Upper lobe of left lung (tissue), 6 donors: Measurements from ENCODE around the gene SGMS1. TPM values are rescaled to one million over a fixed set of nuclear protein-coding genes. Genes with fewer than 3 reads are reported as not detected.

Source experiments
- ATAC-seq, 2 donors: fragments of 200-7000 bp; cut with Tn5 transposase; one replicate each; pipeline ENCODE4 v1.9.1; 2022; ENCODE audit warnings: mild to moderate bottlenecking in 2 of 2, moderate library complexity in 2 of 2; ENCODE audit not compliant: low FRiP score in 2 of 2
- DNase-seq, 2 donors: peaks; one replicate each; pipeline ENCODE4 v3.0.0-alpha.2; 2019 to 2020
- H3K27ac ChIP-seq, 4 donors: fragments of 200-600 bp; sonication (generic); one replicate each; pipeline ENCODE4 v1.5.1; 2016 to 2019
- H3K27me3 ChIP-seq, 4 donors: fragments of 200-600 bp; sonication (generic); one replicate each; pipeline ENCODE4 v1.5.1; 2017 to 2019
- H3K36me3 ChIP-seq, 4 donors: fragments of 200-600 bp; sonication (generic); one replicate each; pipeline ENCODE4 v1.5.1; 2016 to 2019
- H3K4me1 ChIP-seq, 4 donors: fragments of 200-600 bp; sonication (generic); one replicate each; pipeline ENCODE4 v1.5.1; 2018 to 2019
- H3K4me3 ChIP-seq, 4 donors: fragments of 200-600 bp; sonication (generic); one replicate each; pipeline ENCODE4 v1.5.1; 2017 to 2019; ENCODE audit warnings: mild to moderate bottlenecking in 2 of 4, moderate library complexity in 1 of 4
- H3K9me3 ChIP-seq, 4 donors: fragments of 200-600 bp; sonication (generic); one replicate each; pipeline ENCODE4 v1.5.1; 2018 to 2019
- CTCF ChIP-seq, 6 experiments: fragments of 450-650 bp in 4 of 6; fragments of 200-600 bp in 2 of 6; sonication (generic) in 2 of 6; IDR thresholded peaks; one replicate each; pipeline ENCODE4 v1.5.1; 2016 to 2019; ENCODE audit warnings: antibody characterized with exemption in 6 of 6
- EP300 ChIP-seq, 4 donors: sonication (generic); formaldehyde crosslinking; IDR thresholded peaks; one replicate each; pipeline ENCODE4 v1.5.1; 2017; ENCODE audit warnings: antibody characterized with exemption in 4 of 4, control low read depth in 2 of 4
- POLR2A ChIP-seq, 4 donors: fragments of 450-650 bp; IDR thresholded peaks; one replicate each; pipeline ENCODE4 v1.5.1; 2016 to 2017; ENCODE audit warnings: antibody characterized with exemption in 4 of 4, mild to moderate bottlenecking in 2 of 4
- POLR2AphosphoS5 ChIP-seq, 2 donors: sonication (generic); formaldehyde crosslinking; IDR thresholded peaks; one replicate each; pipeline ENCODE4 v1.5.1; 2017; ENCODE audit warnings: antibody characterized with exemption in 2 of 2
- WGBS, 2 donors: methylation state at CpG; one replicate each; pipeline ENCODE4 v1.1.5; 2017 to 2018; 5-methylcytosine and 5-hydroxymethylcytosine counted together
- total RNA-seq, 6 donors: library from RNA; depleted of rRNA in 4 of 6; stranded (reverse); fragments of >200 nt in 4 of 6; gene quantifications; one replicate each; pipeline versions ENCODE4 v1.1.0 to v1.2.1, GENCODE V29; 2016 to 2021
- donor health status: DM: no; HTN: no; CAD: no; lungs with moderate emphysema.
- donor health status: DM: no; HTN: yes; CAD: no; lungs with severe emphysema.

Gene SGMS1
- total RNA-seq, 6 donors from 2014 or later: 66.7 to 230 (median 173) TPM

- H3K27ac ChIP-seq: no peak overlapping the region
- 83 to 92% methylated on average over 6 of the region's 6 CpGs for WGBS, 2 donors
Measured at GRCh38 chr10:50289196-50289595, 334.6 kb downstream of the SGMS1 start.

DNA sequence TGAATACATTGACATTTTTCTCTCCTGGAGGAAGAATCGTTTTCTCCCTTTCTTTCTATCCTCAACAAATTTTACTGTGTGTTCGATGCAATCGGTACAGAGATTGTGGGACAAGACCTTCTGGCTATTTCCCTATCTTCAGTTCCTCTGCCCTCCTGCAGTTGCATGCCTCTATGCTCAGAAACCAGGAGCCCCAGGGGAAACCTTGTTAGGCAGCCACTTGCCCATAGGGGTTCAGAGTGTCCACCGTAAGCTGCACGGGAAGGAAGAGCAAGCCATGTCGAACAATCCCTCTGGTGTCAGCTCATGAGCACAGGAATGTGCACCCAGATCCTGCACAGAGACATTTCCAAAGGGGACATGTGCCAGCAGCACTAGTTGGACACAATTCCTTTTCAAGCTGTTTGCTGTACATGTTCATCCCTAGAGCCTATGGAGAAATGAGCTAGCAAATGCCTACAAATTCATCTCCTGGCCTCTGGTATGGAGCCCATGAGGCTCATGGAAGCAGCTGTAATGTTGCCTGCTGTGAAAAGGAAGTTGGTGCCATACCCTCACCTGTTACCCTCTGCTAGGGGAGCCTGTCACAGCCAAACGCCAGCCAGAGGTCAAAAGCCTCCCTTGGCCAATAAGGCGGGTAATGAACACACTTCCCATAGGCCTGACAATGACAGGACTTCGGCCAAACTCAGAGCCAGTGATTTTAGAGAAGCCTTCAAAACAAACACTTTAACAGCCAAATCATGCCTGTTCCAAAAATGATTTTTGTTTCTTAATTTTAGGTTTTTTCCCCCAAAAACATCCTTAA, 336.6 kb downstream of the SGMS1 start:
- no peaks in the 10 kb centered on the region for H3K36me3 ChIP-seq
- DNase-seq (no peak), ATAC-seq (no peak)
- no peaks in the 10 kb centered on the region for H3K9me3 ChIP-seq
- H3K27ac ChIP-seq: no peak overlapping the region
- no peaks in the 10 kb centered on the region for H3K27me3 ChIP-seq
- WGBS, 2 donors: 77 to 81% methylated on average over 9 of the region's 9 CpGs
- H3K4me3 ChIP-seq: no peak overlapping the region
- TF ChIP-seq POLR2A (IDR thresholded peaks at IDR 0.05) (no peak), EP300 (IDR thresholded peaks at IDR 0.05) (no peak), CTCF (IDR thresholded peaks at IDR 0.05) (no peak), POLR2AphosphoS5 (IDR thresholded peaks at IDR 0.05) (no peak)
- no peaks in the 10 kb centered on the region for H3K4me1 ChIP-seq

More at GRCh38 chr10:50289196-50289595, 334.6 kb downstream of the SGMS1 start:
- TF ChIP-seq POLR2AphosphoS5 (IDR thresholded peaks at IDR 0.05): no peak
- no peak for TF ChIP-seq EP300 (IDR thresholded peaks at IDR 0.05)
- TF ChIP-seq CTCF (IDR thresholded peaks at IDR 0.05): no peak
- no peak for TF ChIP-seq POLR2A (IDR thresholded peaks at IDR 0.05)
- H3K4me1 ChIP-seq: no peaks in the 10 kb centered on the region
- DNase-seq: no peak
- no peak for ATAC-seq
- H3K27me3 ChIP-seq: no peaks in the 10 kb centered on the region
- no peaks in the 10 kb centered on the region for H3K9me3 ChIP-seq
- no peak overlapping the region for H3K4me3 ChIP-seq
- H3K36me3 ChIP-seq: no peaks in the 10 kb centered on the region

- Histone ChIP-seq H3K4me3 (no peak overlapping the region), H3K36me3 (no peaks in the 10 kb centered on the region), H3K4me1 (no peaks in the 10 kb centered on the region), H3K27ac (no peak overlapping the region), H3K9me3 (no peaks in the 10 kb centered on the region), H3K27me3 (no peaks in the 10 kb centered on the region)
- DNase-seq (no peak), ATAC-seq (peak in 1 of 2 donors; percentile 77)
- 21 to 40% methylated on average over 2 of the region's 2 CpGs for WGBS, 2 donors
- TF ChIP-seq POLR2AphosphoS5 (IDR thresholded peaks at IDR 0.05) (no peak), POLR2A (IDR thresholded peaks at IDR 0.05) (no peak), CTCF (IDR thresholded peaks at IDR 0.05) (no peak), EP300 (IDR thresholded peaks at IDR 0.05) (no peak)
Measured at GRCh38 chr10:50286517-50286916, 337.2 kb downstream of the SGMS1 start.

- no peak for ATAC-seq
Measured at GRCh38 chr10:50281967-50282522, 341.7 kb downstream of the SGMS1 start.

More at GRCh38 chr10:50281967-50282522, 341.7 kb downstream of the SGMS1 start:
- TF ChIP-seq CTCF (IDR thresholded peaks at IDR 0.05) (no peak), POLR2AphosphoS5 (IDR thresholded peaks at IDR 0.05) (no peak), POLR2A (IDR thresholded peaks at IDR 0.05) (no peak), EP300 (IDR thresholded peaks at IDR 0.05) (no peak)
- DNase-seq: no peak
- H3K36me3 ChIP-seq: no peaks in the 10 kb centered on the region
- H3K4me3 ChIP-seq: no peak overlapping the region
- no peak overlapping the region for H3K27ac ChIP-seq
- H3K9me3 ChIP-seq: no peaks in the 10 kb centered on the region
- H3K4me1 ChIP-seq: no peaks in the 10 kb centered on the region
- 68 to 90% methylated on average over 4 of the region's 4 CpGs for WGBS, 2 donors
- no peaks in the 10 kb centered on the region for H3K27me3 ChIP-seq
